Measurements from ENCODE around the gene STPG3.

Gene STPG3

DNA sequence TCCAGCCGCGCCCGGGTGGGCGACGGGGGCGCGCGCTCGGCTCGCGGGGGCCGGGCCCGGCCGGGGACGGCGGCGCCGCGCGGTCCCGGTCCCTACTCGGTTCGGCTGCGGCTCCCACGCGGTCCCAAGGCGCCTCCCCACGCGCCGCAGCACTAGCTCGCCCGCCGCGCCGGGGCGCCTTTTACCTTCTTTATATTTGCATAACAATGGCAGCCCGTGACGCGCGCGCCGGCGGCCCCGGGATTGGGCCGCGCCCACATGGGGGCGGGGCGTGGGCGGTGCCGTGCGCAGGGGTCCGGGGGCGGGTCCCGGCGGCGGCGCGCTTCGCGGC lies 51.0 kb downstream of the STPG3 start, which contains the start of gene NRARP:
NRARP (minus strand) TSS at position 154 of the 331 bp plus-strand sequence. CDS start 343 bp downstream, outside the sequence.
- Mint-ChIP-seq H3K27ac (no peak within 1 kb of the TSS), H3K4me3 (peak within 1 kb of the TSS; percentile 65), H3K9me3 (no peaks in the 10 kb centered on the region), H3K4me1 (peaks cover 12% of the 10 kb centered on the region), H3K36me3 (no peaks in the 10 kb centered on the region)
- peak; percentile 84 to 91 for DNase-seq (ENCODE audit: low spot score in 2 of 2)
- ATAC-seq, result peak; percentile 80

DNA sequence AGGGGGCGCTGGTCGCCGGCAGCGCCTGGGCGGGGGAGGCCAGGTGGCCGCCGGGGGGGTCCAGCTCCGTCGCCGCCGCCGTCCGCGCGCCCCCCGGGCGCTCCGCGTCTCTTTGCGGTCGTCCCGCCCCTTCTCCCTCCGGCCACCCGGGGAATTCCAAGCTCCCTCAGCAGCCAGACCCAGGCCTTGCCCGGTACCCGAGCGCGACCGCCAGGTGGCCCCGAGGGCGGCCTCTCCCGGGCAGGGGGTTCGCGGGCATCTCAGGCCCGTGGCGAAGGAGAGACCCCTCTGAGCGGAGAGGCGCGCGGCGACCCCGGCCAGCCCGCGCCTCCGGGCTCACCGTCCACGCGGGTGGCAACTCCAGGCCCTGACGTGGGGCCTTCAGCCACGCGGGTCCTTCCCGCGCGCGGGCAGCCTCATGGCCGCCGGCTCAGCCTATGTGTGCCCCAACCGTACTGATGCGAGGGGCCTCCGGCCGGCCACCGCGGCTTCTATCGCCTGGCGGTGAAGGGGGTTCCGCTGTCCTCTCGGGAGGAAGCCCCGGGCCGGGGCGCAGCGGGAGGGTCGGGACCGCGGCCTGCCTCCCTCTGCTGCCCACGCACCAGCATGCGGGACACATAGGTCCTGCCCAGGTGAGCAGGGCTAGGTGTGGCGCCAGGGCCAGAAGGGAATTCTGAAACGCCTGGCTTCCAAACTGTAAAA lies 51.5 kb downstream of the STPG3 start:
- Mint-ChIP-seq H3K4me1 (peaks cover 12% of the 10 kb centered on the region), H3K36me3 (no peaks in the 10 kb centered on the region), H3K4me3 (peak overlapping the region; percentile 65), H3K27ac (no peak overlapping the region), H3K9me3 (no peaks in the 10 kb centered on the region)
- DNase-seq (ENCODE audit: low spot score in 2 of 2) (no peak), ATAC-seq (peak; percentile 59)

Data from stimulated activated effector memory CD8-positive, alpha-beta T cell treated with anti-CD3 and anti-CD28 coated beads, Interleukin-12 subunit alpha, Interleukin-12 subunit beta, amount 100 ng/mL, for 72 hours (primary cell).